Endothelial cell of umbilical vein (primary cell): ENCODE measurements around the gene PCLO. TPM values are rescaled to one million over a fixed set of nuclear protein-coding genes. Genes with fewer than 3 reads are reported as not detected.

Source experiments
- BruUV-seq: library from RNA; stranded (reverse); fragments of 400-500 nt; replicated peaks from 2 replicates; lab custom pipeline; 2021; lab: Mats Ljungman, UMichigan
- CTCF ChIA-PET: fragments of 300-600, 350-600 bp; sonication (Branson Sonifier 250); formaldehyde crosslinking; loops from one replicate; lab custom pipeline; 2021; ENCODE audit warnings: antibody characterized with exemption, inconsistent platforms; lab: Charles Lee
- POLR2A ChIA-PET: fragments of 300-600, 350-600 bp; sonication (Branson Sonifier 250); formaldehyde crosslinking; loops from one replicate; lab custom pipeline; 2021; ENCODE audit warnings: antibody characterized with exemption, inconsistent platforms; lab: Charles Lee
- DNase-seq: peaks from one replicate; pipeline ENCODE4 v3.0.0-alpha.2; 2011; ENCODE audit warnings: low read depth, low spot score
- FAIRE-seq: peaks from 2 replicates; lab custom pipeline; 2011; peaks lifted over from hg19 to GRCh38; lab: Jason Lieb, UNC
- H2AFZ ChIP-seq: 2 replicates; pipeline ENCODE4 v1.6.0; 2012; ENCODE audit warnings: low read depth, low read length, control low read depth, inconsistent platforms
- H3K27ac ChIP-seq: 2 replicates; pipeline ENCODE4 v1.5.1; 2011; ENCODE audit warnings: low read depth, mild to moderate bottlenecking, control low read depth, low read length, moderate library complexity; ENCODE audit not compliant: insufficient read depth
- H3K27me3 ChIP-seq, 2 experiments: 2 replicates each; pipeline versions ENCODE4 v1.6.0 to v1.6.1; 2011; ENCODE audit warnings: low read length in 2 of 2, mixed read lengths in 1 of 2; ENCODE audit not compliant: control insufficient read depth in 2 of 2, insufficient read depth in 2 of 2
- H3K36me3 ChIP-seq, 2 experiments: 2 replicates in 1 of 2; 3 replicates in 1 of 2; pipeline ENCODE4 v1.5.1; 2011; ENCODE audit warnings: low read length in 2 of 2, mild to moderate bottlenecking in 1 of 2, moderate library complexity in 1 of 2; ENCODE audit not compliant: control insufficient read depth in 2 of 2, insufficient read depth in 2 of 2; ENCODE audit errors: extremely low read depth in 1 of 2
- H3K4me1 ChIP-seq: 3 replicates; pipeline ENCODE4 v1.5.1; 2011; ENCODE audit warnings: mild to moderate bottlenecking, low read length; ENCODE audit not compliant: control insufficient read depth, insufficient read depth; ENCODE audit errors: extremely low read depth
- H3K4me2 ChIP-seq: 2 replicates; pipeline ENCODE4 v1.6.1; 2011; ENCODE audit warnings: low read length, control low read depth, mixed read lengths; ENCODE audit not compliant: insufficient read depth
- H3K4me3 ChIP-seq, 3 experiments: fragments of 200-600 bp in 1 of 3; sonication (generic), shearing (Covaris generic) in 1 of 3; replicated peaks in 1 of 3; 2 replicates each; pipeline ENCODE4 v1.5.1; 2011 to 2016; ENCODE audit warnings: control low read depth in 3 of 3, low read length in 3 of 3, mild to moderate bottlenecking in 2 of 3, inconsistent platforms in 1 of 3, low read depth in 1 of 3, moderate library complexity in 1 of 3; ENCODE audit not compliant: insufficient read depth in 1 of 3
- H3K79me2 ChIP-seq: 2 replicates; pipeline ENCODE4 v1.6.0; 2012; ENCODE audit warnings: low read length, inconsistent platforms; ENCODE audit not compliant: control insufficient read depth, insufficient read depth
- H3K9ac ChIP-seq: replicated peaks from 2 replicates; pipeline ENCODE3; 2011; ENCODE audit warnings: low read length, control low read depth; ENCODE audit not compliant: insufficient read depth; ENCODE audit errors: extremely low read depth
- H3K9me1 ChIP-seq: replicated peaks from 3 replicates; pipeline ENCODE4 v1.6.0; 2011; ENCODE audit warnings: mild to moderate bottlenecking, low read length; ENCODE audit not compliant: control insufficient read depth, insufficient read depth; ENCODE audit errors: extremely low read depth
- H3K9me3 ChIP-seq: replicated peaks from 2 replicates; pipeline ENCODE4 v1.5.1; 2012; ENCODE audit warnings: low read length, inconsistent platforms; ENCODE audit not compliant: control insufficient read depth, insufficient read depth
- H4K20me1 ChIP-seq: replicated peaks from 2 replicates; pipeline ENCODE3; 2011; ENCODE audit warnings: mild to moderate bottlenecking, low read length; ENCODE audit not compliant: control insufficient read depth, insufficient read depth; ENCODE audit errors: extremely low read depth
- CTCF ChIP-seq, 2 donors: IDR thresholded peaks; 1 replicate in 1 of 2; 2 replicates in 1 of 2; pipeline ENCODE4 v1.5.1; 2011; ENCODE audit warnings: low read length in 2 of 2, mild to moderate bottlenecking in 2 of 2, moderate library complexity in 2 of 2, control low read depth in 1 of 2, inconsistent platforms in 1 of 2, low read depth in 1 of 2; ENCODE audit not compliant: insufficient read depth in 1 of 2; ENCODE audit errors: extremely low read depth in 1 of 2
- EZH2 ChIP-seq: IDR thresholded peaks from 2 replicates; pipeline ENCODE4 v1.6.1; 2012; ENCODE audit warnings: borderline replicate concordance, low read depth, mild to moderate bottlenecking, moderate library complexity, low read length, inconsistent platforms; ENCODE audit not compliant: severe bottlenecking
- FOS ChIP-seq: IDR thresholded peaks from 2 replicates; pipeline ENCODE4 v1.6.1; 2011; ENCODE audit warnings: mild to moderate bottlenecking, low read length, moderate library complexity, borderline replicate concordance; ENCODE audit not compliant: insufficient read depth
- GATA2 ChIP-seq: IDR thresholded peaks from 2 replicates; pipeline ENCODE4 v1.7.0; 2011; ENCODE audit warnings: low read depth, mild to moderate bottlenecking, moderate library complexity, mixed read lengths, low read length; ENCODE audit not compliant: insufficient read length, insufficient read depth
- JUN ChIP-seq: IDR thresholded peaks from 2 replicates; pipeline ENCODE4 v1.6.1; 2011; ENCODE audit warnings: borderline replicate concordance, low read depth; ENCODE audit not compliant: insufficient read length, insufficient read depth
- MAX ChIP-seq: IDR thresholded peaks from 2 replicates; pipeline ENCODE4 v1.6.1; 2011; ENCODE audit not compliant: insufficient read depth, insufficient read length
- MYC ChIP-seq: IDR thresholded peaks from one replicate; pipeline ENCODE4 v1.6.1; 2011; ENCODE audit warnings: mild to moderate bottlenecking, low read depth, low read length
- POLR2A ChIP-seq: IDR thresholded peaks from 2 replicates; pipeline ENCODE4 v1.6.1; 2012; ENCODE audit warnings: low read depth, mild to moderate bottlenecking, control low read depth, low read length
- POLR2AphosphoS5 ChIP-seq: IDR thresholded peaks from 2 replicates; pipeline ENCODE4 v1.6.1; 2012; ENCODE audit warnings: low read depth, mild to moderate bottlenecking, control low read depth, low read length, moderate library complexity; ENCODE audit not compliant: insufficient read depth
- dilution Hi-C: fragments of 300-500 bp; cut with MboI; formaldehyde crosslinking; loops from one replicate; pipeline ENCODE4 v1.15.0; 2019; ENCODE audit warnings: low sequenced_read_pairs; ENCODE audit not compliant: extremely low pct_ligation_motif_present
- intact Hi-C: fragments of 100-400 bp; cut with micrococcal nuclease; formaldehyde crosslinking; loops from one replicate; pipeline ENCODE4 v1.10.0; 2022
- polyA plus RNA-seq, 4 experiments: library from polyadenylated mRNA; depleted of rRNA in 3 of 4; stranded (reverse) in 3 of 4; unstranded in 1 of 4; fragments of >200 nt; gene quantifications; 2 replicates each; pipeline versions ENCODE4 v1.2.1 to v1.2.3, GENCODE V29; 2011 to 2012; ENCODE audit warnings: missing spikeins in 1 of 4
- total RNA-seq: library from RNA; stranded (reverse); gene quantifications from 2 replicates; pipeline ENCODE4 v1.2.3, GENCODE V29; 2021

The PCLO gene
- total and polyA plus RNA-seq, 2 donors (not counting 3 experiments of a cell fraction or from before 2014, with no cell fraction given), result 0.04 to 0.75 TPM

- FAIRE-seq (no peak), DNase-seq (no peak)
- no TSS peak for BruUV-seq
- TF ChIP-seq POLR2AphosphoS5, result no peak
- no peak for TF ChIP-seq MYC
- no peak for TF ChIP-seq GATA2
- TF ChIP-seq FOS, result no peak
- no peak for TF ChIP-seq CTCF (IDR thresholded peaks at IDR 0.05; ENCODE audit: extremely low read depth in 1 of 2, insufficient read depth in 1 of 2, low read depth in 1 of 2, low read length in 2 of 2)
- no peak for TF ChIP-seq POLR2A
- TF ChIP-seq EZH2, result no peak
- no peak for TF ChIP-seq MAX
- no peak for TF ChIP-seq JUN
- Histone ChIP-seq H3K9ac (no peak overlapping the region), H3K4me2 (no peak overlapping the region), H3K9me1 (no peaks in the 10 kb centered on the region), H3K79me2 (no peaks in the 10 kb centered on the region), H3K27ac (no peak overlapping the region), H3K4me1 (no peaks in the 10 kb centered on the region), H3K4me3 (no peak overlapping the region), H2AFZ (no peak overlapping the region), H3K27me3 (no peaks in the 10 kb centered on the region), H4K20me1 (no peaks in the 10 kb centered on the region), H3K9me3 (no peaks in the 10 kb centered on the region), H3K36me3 (no peaks in the 10 kb centered on the region)
- POLR2A ChIA-PET, result no interaction called here
- intact Hi-C loops (no loop called here), dilution Hi-C loops (no loop called here)
- CTCF ChIA-PET, result no interaction called here
These were observed 346.4 kb downstream of the PCLO start for GRCh38 chr7:82816272-82816671.
